AG04450 (cell line): Measurements from ENCODE around the gene ADARB2. TPM values are rescaled to one million over a fixed set of nuclear protein-coding genes. Genes with fewer than 3 reads are reported as not detected.

Source experiments
- CTCF ChIA-PET: fragments of 300-600, 350-600 bp; formaldehyde crosslinking; extraction: SDS; loops from one replicate; lab custom pipeline; 2022; ENCODE audit warnings: antibody characterized with exemption, inconsistent platforms; lab: Charles Lee
- POLR2A ChIA-PET: fragments of 350-600 bp; formaldehyde crosslinking; extraction: SDS; loops from one replicate; lab custom pipeline; 2021; ENCODE audit warnings: antibody characterized with exemption, inconsistent platforms; lab: Yijun Ruan, JAX
- DNase-seq: peaks from one replicate; pipeline ENCODE4 v3.0.0-alpha.2; 2011; ENCODE audit warnings: low read depth, low spot score
- H3K27ac ChIP-seq: one replicate; pipeline ENCODE4 v1.5.1; 2012; ENCODE audit warnings: low read depth, low read length, control low read depth
- H3K27me3 ChIP-seq: one replicate; pipeline ENCODE4 v1.6.0; 2012; ENCODE audit warnings: low read length; ENCODE audit not compliant: control insufficient read depth, insufficient read depth
- H3K4me3 ChIP-seq: 2 replicates; pipeline ENCODE4 v1.5.1; 2011; ENCODE audit warnings: mild to moderate bottlenecking, low read depth, low read length, control low read depth
- H3K9me3 ChIP-seq: 2 replicates; pipeline ENCODE4 v1.5.1; 2012; ENCODE audit warnings: low read length; ENCODE audit not compliant: control insufficient read depth, insufficient read depth
- CTCF ChIP-seq: IDR thresholded peaks from 2 replicates; pipeline ENCODE4 v1.5.1; 2011; ENCODE audit warnings: low read depth, low read length, control low read depth, inconsistent platforms
- polyA plus RNA-seq: library from polyadenylated mRNA; depleted of rRNA; stranded (reverse); fragments of >200 nt; gene quantifications from 2 replicates; pipeline ENCODE4 v1.2.3, GENCODE V29; 2011

The ADARB2 gene
- polyA plus RNA-seq, 1 experiment, result not detected

- Histone ChIP-seq H3K27ac (no peak overlapping the region), H3K9me3 (peaks cover 48% of the 10 kb centered on the region), H3K27me3 (no peaks in the 10 kb centered on the region), H3K4me3 (no peak overlapping the region)
- no peak for TF ChIP-seq CTCF
- CTCF ChIA-PET, result no interaction called here
- DNase-seq, result no peak
- POLR2A ChIA-PET, result no interaction called here
Measured at GRCh38 chr10:1293157-1293556, 444.2 kb downstream of the ADARB2 start.

- POLR2A ChIA-PET, result no interaction called here
Measured at GRCh38 chr10:1292611-1293031, 444.7 kb downstream of the ADARB2 start.

GRCh38 chr10:1291178-1292090 lies 445.9 kb downstream of the ADARB2 start:
- DNase-seq, result no peak
- no peak for TF ChIP-seq CTCF
- CTCF ChIA-PET, result no interaction called here
- Histone ChIP-seq H3K9me3 (peaks cover 39% of the 10 kb centered on the region), H3K4me3 (no peak overlapping the region), H3K27me3 (no peaks in the 10 kb centered on the region), H3K27ac (no peak overlapping the region)
- POLR2A ChIA-PET, result no interaction called here

More at GRCh38 chr10:1292611-1293031, 444.7 kb downstream of the ADARB2 start:
- no peaks in the 10 kb centered on the region for H3K27me3 ChIP-seq
- CTCF ChIA-PET, result no interaction called here
- H3K4me3 ChIP-seq, result no peak overlapping the region
- no peak for TF ChIP-seq CTCF
- DNase-seq, result no peak
- no peak overlapping the region for H3K27ac ChIP-seq
- H3K9me3 ChIP-seq, result peaks cover 48% of the 10 kb centered on the region

GRCh38 chr10:1290071-1290471 lies 447.3 kb downstream of the ADARB2 start:
- Histone ChIP-seq H3K27me3 (no peaks in the 10 kb centered on the region), H3K27ac (no peak overlapping the region), H3K9me3 (peaks cover 37% of the 10 kb centered on the region), H3K4me3 (no peak overlapping the region)
- TF ChIP-seq CTCF, result no peak
- no peak for DNase-seq
- POLR2A ChIA-PET, result no interaction called here
- CTCF ChIA-PET, result no interaction called here

GRCh38 chr10:1289591-1289990 lies 447.7 kb downstream of the ADARB2 start:
- no peak for TF ChIP-seq CTCF

More at GRCh38 chr10:1289591-1289990, 447.7 kb downstream of the ADARB2 start:
- H3K4me3 ChIP-seq, result no peak overlapping the region
- H3K9me3 ChIP-seq, result peaks cover 33% of the 10 kb centered on the region
- CTCF ChIA-PET, result no interaction called here
- H3K27me3 ChIP-seq, result no peaks in the 10 kb centered on the region
- no peak for DNase-seq
- POLR2A ChIA-PET, result no interaction called here
- H3K27ac ChIP-seq, result no peak overlapping the region
